NCI-H1048 (cell line): ENCODE measurements around the gene HTR4.
"Not testable (repeated sequence)": the region's sequence is repeated elsewhere in the genome, so short reads cannot be mapped to it uniquely, and the experiment has no call there.

ENCODE experiments used
- DNase-seq: peaks from one replicate; lab custom pipeline; 2025; lab: John Stamatoyannopoulos, UW

The HTR4 gene

DNA sequence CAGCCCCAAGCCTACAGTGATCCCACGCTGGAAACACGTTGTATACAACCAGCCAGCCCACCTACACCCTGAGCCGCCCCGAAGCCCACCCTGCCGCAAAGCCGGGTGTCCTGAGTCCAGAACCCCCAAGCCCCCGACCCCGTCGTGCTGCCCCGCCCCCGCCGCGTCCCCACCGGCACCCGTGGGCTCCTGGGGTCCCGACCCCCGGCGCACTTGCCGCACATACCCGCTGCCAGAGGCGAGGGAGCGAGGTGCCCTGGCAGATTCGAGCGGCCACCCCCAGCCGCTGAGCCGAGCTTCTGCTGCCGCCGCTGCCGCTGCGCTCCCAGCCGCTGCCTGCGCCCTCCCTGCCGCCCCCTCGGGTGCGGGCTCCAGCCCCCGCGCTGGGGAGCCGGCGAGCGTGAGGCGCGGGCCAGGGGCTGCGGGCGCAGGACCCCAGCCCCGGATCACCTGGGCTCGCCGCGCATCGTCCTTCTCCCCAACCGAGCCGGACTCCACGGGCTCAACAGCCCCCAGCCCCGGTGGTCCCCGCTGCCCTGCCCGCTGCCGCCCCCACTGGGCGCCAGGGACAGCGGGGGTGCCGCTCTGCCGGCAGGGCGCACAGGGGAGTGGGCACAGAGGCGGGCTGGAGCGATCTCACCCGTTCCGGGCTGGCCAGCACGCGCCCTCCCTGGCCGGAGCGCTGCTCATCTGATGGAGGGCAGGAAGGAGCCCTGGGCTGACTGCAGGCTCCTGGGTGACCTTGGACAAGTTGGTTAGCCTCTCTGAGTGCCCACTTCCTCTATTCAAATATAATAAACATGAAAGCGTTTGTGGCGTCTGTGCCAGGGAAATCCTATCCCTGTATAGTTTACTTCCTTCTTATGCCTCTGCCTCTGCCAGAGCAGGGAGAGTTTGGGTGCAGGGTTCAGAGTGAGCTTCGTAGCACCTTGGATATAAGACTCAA is at the start of gene HTR4:
Gene HTR4, minus strand, starts transcription at position 692 of the 946 bp plus-strand sequence. CDS start 17,513 bp downstream, outside the sequence.
- no peak for DNase-seq

DNA sequence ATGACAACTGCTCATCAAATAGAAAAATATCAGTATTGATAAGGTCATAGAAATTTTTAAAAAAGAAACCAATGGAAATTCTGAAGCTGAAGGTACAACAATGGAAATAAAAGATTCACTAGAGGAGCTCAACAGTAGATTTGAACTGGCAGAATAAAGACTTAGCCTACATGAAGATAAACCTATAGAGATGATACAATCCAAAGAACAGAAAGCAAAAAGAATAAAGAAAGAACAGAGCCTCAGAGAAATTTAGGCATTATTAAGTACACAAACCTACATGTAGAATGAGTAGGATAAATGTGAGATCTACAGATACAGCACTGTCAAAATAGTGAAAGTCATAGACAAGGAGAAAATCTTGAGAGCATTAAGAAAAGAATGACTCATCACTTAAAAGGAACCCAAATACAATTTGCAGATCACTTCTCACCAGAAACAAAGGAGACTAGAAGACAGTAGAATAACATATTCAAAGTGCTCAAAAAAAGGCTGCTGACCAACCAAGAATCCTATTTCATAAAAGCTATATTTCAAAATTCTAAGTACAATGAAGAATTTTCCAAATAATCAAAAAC is 47.8 kb upstream of the HTR4 start:
- no peak for DNase-seq

GRCh38 chr5:148699028-148699427 is 44.7 kb upstream of the HTR4 start:
- DNase-seq, result no peak

- DNase-seq, result no peak
Measured at GRCh38 chr5:148697809-148698196, 43.5 kb upstream of the HTR4 start.

GRCh38 chr5:148697180-148697808 is 43.0 kb upstream of the HTR4 start:
- no peak for DNase-seq

DNA sequence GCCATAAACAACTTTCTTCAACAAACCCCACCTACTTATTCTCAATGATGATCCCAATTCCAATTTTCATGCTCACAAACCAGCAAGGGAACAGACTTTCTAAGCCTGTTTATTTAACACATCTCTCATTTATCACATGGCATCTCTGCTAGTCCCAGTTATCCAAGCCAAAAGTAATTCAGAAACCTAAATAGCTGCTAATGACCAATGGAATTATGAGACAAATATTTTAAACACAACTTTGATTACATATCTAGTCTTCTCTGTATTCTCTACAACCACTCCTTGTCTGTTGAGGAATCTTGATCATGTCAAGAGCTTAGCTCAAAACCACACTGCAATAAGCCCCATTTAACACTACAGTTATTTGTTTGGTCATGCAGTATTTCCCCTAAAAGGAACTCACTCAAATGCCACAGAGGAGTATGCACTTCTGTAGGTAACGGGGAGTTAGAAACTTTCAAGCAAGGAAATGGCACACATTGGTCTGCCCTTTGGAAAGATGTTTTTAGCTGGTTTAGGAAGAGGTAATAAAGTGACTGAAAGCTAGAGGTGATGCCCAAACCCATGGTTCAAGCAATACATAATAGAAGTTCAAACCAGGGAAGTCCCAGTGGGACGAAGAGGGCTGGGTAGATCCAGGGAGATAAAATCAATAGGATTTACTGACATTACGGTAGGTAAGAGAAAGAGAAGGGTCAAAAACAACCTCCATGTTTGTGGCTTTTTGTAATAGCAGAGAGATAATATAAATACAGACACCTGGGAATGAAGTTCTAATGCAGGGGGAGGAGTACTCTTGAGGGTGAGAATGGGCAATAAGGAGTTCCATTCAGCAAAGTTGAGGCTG is 42.1 kb upstream of the HTR4 start:
- no peak for DNase-seq

DNA sequence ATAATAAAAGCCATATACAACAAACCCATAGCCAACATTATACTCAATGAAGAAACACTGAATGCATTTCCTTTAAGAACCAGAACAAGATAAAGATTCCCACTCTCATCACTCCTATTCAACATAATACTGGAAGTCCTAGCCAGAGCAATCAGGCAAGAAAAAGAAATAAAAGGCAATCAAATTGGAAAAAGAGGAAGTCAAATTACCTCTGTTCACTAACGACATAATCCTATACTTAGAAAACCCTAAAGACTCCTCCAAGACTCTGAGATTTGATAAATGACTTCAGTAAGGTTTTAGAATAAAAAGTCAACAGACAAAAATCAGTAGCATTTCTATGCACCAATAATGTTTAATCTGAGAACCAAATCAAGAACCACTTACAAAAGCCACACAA is 36.6 kb upstream of the HTR4 start:
- no peak for DNase-seq

- DNase-seq, result no peak
Measured at GRCh38 chr5:148688787-148689186, 34.5 kb upstream of the HTR4 start.

DNA sequence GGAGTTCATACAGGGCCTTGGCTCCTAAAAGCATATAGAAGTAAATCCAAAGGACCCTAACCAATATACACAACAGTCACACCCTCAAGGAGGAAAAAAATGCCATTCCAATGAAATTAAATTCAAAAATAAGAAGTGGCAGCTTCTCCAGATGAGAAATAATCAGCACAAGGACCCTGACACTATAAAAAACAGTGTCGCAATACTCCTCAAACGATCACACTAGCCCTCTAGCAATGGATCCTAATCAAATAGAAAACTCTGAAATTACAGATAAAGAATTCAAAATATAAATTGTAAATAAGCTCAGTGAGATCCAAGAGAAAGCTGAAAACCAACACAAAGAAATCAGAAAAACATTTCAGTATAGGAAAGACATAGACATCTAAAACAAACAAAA is 33.5 kb upstream of the HTR4 start:
- no peak for DNase-seq

- DNase-seq, result no peak
Measured at GRCh38 chr5:148687427-148687826, 33.1 kb upstream of the HTR4 start.

GRCh38 chr5:148686660-148687059 is 32.3 kb upstream of the HTR4 start:
- DNase-seq, result no peak

DNA sequence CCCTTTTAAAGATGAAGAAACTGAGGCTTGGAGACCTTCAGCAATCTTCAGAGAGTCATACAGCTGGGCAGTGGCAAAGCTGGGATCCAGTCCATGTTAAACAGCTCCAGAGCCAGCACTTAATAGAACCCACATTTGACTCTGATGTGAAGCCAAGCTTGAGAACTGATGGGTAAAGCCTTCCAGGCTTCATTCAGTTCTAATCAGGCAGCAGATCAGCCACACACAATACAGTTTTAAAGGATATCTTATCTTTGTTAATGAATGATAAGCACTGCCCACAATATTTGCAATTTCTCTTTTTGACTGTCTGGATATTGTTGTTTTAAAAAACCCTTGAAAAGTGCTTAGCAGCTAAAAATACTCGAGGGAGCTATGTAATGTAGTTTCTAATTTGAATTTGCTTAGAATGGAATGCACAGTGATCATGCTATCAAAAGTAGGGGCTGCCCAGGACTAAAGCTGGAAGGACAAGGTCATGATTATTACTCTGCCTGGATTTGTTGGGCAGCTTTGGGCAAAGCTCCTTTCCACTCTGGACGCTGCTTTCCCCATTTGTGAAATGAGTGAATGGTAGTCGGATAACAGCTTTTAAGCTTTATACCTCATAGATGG is 31.3 kb upstream of the HTR4 start:
- no peak for DNase-seq

DNA sequence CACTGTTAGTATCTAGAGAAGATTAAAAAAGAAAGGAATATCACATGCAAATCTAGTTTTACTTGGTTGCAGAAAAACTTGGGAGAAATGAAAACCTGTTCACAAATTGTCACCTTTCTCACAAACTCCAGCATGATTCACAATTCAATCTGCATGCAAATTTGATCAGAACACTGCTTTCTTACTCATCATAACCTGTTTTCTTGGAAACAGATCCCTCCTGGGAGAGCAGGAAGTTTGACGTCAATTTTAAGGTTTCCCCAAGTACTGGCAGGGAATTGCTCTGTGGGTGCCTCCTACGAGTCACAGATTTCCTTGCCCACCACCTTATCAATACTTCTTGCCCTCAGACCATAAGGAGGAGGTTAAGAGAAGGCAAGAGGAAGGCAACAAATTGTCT is 30.2 kb upstream of the HTR4 start:
- no peak for DNase-seq

GRCh38 chr5:148683651-148684050 is 29.3 kb upstream of the HTR4 start:
- DNase-seq, result no peak

GRCh38 chr5:148682058-148683026 is 28.0 kb upstream of the HTR4 start:
- no peak for DNase-seq

- DNase-seq, result no peak
Measured at GRCh38 chr5:148681157-148682057, 27.1 kb upstream of the HTR4 start.

- DNase-seq, result not testable (repeated sequence)
Measured at GRCh38 chr5:148673704-148674103, 19.4 kb upstream of the HTR4 start.

- DNase-seq, result no peak
Measured at GRCh38 chr5:148666353-148666752, 12.0 kb upstream of the HTR4 start.

GRCh38 chr5:148665431-148665830 is 11.1 kb upstream of the HTR4 start:
- no peak for DNase-seq
